DMS114 treated with DMSO at 0.1 percent for 48 hours (cell line): Measurements from ENCODE around the gene CLEC3B.
"Not testable (repeated sequence)": the region's sequence is repeated elsewhere in the genome, so short reads cannot be mapped to it uniquely, and the experiment has no call there.

ENCODE experiments used
- DNase-seq: peaks from one replicate; lab custom pipeline; 2025; ENCODE audit not compliant: unreplicated experiment; lab: John Stamatoyannopoulos, UW

Gene CLEC3B

DNA sequence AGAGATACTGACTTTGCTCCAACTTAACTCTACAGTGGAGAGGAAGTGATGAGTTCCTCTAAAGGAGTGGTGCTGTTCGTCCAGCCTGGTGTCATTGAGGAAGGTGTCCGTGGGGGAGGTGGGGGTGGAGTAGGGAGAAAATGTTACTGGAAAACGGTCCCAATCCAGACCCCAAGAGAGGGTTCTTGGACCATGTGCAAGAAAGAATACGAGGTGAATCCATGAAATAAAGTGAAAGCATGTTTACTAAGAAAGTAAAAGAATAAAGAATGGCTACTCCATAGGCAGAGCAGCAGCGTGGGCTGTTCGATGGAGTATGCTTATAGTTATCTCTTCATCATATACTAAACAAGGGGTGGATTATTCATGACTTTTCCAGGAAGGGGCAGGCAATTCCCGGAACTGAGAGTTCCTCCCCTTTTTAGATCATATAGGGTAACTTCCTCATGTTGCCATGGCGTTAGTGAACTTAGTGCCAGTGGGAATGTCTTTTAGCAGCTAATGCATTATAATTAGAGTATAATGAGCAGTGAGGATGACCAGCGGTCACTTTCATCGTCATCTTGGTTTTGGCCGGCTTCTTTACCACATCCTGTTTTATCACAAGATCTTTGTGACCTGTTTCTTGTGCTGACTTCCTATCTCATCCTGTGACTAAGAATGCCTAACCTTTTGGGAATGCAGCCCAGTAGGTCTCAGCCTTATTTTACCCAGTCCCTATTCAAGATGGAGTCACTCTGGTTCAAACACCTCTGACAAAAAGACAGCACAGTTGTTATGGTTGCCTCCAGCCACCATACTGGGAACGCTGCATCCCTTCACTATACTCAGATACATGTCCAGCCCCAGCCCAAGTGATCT lies 38.6 kb downstream of the CLEC3B start:
- no peak for DNase-seq

DNA sequence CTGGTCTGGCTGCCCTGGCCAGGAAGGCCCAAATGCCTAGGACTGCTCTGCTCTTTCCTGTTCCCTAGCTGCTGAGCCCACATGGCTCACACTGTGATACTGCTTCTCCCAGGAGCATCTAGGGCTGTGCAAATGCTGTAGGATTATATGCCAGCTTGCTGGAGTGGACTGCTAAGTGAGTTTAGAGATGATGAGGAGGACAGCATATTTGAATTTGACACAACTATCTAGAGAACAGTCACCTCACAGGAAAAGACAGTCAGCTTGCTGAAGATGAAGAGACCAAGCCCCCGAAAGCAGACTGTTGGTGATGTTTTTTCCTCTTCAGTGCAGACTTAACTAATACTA lies 39.2 kb downstream of the CLEC3B start:
- no peak for DNase-seq

DNA sequence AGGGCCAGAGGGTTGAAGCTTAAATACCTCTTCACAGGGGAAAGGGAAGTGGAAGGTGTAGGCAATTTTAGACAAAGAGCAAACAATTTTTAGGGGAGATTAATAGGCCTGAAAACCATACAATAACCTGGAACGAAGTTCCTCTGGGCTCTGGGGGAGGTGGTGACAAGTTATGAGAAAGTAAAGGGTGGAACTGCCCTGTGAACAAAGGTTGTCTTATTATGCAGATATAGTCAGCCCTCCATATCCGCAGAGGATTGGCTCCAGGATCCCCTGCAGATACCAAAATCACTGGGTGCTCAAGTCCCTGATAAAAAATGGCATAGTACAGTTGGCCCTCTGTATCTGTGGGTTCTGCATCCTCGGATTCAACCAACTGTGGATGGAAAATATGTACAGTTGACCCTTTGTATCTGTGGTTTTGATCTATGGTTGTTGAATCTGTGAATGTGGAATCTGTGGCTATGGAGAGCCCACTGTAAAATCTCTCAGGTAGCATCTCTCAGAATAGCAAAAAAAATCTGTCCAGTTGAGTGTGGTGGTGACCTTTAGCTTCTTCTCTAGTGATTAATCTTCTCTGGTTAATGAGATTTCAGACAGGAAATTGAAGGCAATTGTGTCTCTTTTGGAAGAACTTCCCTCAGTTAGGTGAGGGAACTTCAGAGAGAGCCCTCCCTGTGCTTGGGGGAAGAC lies 40.2 kb downstream of the CLEC3B start:
- no peak for DNase-seq

DNA sequence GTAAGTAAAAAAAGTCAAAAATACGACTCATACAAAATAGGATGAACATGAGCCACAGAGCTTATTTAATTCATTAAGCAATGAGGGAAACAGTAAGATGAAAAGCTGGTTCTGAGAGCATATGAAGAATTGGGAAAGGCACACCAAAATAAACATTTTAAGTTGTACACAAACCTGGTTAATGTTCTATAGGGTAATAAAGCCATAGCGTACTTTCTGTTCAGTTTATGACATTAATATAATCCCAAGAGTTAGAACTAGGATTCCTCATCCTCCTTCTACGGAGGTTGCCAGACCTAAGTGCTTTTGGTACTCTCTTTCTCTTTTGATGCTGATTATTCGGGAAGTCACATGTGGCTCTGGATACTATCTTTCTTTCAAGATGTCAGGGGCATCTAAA lies 41.4 kb downstream of the CLEC3B start:
- no peak for DNase-seq

DNA sequence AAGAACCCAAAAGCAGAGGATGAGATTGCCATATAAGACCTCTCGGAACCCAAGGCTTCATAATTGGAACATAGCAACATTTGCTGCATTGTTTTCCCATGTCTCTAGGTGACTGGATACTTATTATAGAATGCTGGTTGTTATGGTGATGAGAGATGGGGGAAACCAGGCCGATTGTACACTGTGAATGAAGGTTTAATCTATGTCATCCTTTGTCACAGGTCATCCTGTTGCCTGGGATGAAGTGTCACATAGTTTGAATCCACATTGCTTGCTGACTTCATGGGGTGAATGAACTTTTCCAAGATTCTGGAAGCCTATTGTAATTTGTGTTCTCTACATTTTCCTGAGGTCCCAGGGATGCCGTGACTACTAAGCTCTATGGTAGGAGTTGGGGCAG lies 41.8 kb downstream of the CLEC3B start:
- DNase-seq = no peak

DNA sequence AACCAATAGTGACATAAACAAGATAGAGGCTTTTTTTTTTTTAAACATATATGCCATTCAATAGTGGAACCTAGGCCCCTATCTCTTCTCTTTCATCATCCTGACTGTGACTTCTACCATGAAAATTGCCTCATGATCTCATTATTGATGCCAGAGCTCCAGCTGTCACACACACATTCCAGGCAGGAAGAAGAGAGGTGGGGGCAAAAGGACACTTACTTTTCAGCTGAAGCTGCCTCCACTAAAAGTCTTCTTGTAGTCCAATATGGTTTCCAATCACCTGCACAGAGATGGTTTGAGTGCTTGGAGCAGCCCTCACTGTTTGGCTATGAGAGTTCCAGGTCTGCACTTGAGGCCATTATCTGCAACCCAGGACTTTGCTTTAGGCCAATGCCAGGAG lies 45.0 kb downstream of the CLEC3B start:
- no peak for DNase-seq

DNA sequence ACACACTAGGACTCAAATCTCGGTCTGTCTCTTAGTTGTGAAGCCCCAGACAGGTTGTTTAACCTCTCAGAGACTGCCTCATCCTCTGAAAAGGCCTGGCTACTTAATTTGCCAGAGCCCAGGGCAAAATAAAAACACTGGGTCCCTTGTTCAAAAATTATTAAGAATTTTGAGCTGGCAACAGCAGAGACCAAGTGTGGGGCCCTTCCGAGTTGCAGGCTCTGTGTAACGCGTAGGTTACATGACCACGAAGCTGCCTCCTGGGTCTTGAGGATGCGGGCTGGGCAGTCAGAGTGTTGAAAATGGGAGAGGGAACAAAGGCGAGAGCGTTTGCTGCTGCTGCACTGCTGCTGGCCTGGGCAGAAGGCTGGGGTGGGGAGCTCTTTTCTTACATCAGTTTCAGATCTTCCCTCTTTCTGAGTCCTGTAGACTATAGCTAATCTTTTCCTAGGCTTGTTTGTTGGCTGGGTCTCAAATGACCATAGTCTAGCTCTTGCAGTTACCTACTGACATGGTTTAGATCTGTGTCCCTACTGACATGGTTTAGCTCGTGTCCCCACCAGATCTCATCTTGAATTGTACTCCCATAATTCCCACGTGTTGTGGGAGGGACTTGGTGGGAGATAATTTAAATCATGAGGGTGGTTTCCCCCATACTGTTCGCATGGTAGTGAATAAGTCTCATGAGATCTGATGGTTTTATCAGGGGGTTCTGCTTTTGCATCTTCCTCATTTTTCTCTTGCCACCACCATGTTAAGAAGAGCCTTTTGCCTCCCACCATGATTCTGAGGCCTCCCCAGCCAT lies 49.9 kb downstream of the CLEC3B start:
- DNase-seq = no peak

DNA sequence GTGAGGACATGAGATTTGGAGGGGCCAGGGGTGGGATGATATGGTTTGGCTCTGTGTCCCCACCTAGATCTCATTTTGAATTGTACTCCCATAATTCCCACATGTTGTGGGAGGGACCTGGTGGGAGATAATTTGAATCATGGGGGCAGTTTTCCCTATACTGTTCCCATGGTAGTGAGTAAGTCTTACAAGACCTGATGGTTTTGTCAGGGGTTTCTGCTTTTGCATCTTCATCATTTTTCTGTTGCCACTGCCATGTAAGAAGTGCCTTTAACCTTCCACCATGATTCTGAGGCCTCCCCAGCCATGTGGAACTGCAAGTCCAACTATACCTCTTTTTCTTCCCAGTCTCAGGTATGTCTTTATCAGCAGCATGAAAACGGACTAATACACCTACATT lies 52.2 kb downstream of the CLEC3B start:
- DNase-seq = not testable (repeated sequence)

DNA sequence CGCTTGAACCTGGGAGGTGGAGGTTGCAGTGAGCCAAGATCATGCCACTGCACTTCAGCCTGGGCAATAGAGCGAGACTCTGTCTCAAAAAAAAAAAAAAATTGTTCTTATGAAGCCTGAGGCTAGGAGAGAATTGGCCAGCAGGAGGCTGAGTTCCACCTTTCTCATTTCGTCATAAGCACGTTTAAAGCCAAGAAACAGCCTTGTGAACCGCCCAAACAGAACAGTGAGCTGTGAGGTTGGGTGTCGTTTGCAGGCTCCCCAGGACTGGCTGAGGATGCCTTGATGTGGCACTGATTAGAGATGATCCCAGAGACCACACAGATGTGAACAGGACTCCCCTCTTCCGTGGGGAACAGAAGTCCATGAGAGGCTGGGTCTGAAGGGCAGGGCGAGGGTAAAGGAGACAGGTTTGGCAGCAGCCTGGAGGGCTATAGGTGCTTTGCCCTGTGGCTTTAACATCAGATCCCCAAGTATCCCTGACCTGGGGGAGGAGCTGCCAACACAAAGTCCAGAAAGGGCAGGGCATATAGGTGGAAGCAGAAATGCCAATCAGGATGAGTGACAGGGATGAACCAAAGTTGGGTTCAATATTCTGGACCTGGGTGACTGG lies 52.9 kb downstream of the CLEC3B start:
- no peak for DNase-seq

DNA sequence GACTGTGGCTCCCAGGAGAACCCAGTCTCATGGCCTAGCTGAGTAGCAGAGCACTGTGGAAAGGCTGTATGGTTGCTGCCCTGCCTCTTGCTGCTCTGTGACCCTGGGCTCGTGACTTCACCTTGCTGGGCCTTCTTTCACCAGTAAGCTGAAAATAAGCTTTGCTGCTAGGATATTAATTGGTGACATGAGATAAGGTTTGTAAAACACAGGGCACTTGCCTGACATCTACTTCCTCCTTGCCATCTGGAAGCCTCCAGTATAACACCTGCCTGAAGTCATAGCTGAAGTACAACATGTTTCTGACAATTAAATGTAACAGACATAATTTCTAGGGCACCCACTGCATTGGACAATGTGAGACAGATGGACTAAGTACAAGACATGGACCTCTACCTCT lies 53.6 kb downstream of the CLEC3B start:
- no peak for DNase-seq

DNA sequence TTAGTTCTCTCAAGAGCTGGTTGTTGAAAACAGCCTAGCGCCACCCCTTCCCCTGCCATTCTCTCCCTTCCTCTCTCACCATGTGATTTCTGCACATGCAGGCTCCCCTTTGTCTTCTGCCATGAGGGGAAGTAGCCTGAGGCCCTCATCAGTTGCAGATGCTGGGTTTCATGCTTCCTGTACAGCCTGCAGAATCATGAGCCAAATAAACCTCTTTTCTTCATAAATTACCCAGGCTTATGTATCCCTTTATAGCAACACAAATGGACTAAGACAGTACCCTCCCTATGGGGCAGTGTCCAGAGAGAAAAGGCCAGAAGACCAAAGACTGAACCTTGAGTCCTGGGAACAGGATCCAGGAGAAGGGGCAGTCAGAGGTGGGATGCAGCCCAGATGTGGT lies 54.7 kb downstream of the CLEC3B start:
- DNase-seq = no peak

DNA sequence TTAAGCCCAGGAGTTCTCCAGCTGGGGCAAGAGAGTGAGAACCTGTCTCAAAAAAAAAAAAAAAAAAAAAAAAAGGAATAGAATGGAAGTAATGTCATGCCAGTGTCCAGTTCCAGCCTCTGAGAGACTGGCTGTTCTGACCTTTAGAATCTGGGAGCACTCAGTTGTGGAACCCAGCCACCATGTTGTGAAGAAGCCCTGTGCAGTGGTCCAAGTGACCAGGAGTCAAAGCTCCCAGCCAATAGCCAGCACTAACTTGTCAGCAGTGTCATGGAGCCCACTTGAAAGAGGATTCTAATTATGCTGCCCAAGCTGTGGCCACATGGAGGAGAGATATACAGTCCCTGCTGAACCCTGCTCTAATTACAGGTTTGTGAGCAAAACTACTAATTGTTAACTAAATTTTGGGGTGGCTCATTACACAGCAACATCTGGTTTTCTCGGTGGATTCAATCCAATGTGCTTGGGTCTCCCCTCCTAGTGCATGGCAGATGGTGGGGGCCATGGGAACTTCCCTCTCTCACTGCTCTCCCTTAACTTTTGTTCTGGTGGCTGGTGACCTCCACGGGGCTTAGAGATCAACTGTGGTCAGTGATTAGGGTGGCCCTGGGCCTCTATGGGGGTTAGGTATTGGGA lies 55.5 kb downstream of the CLEC3B start:
- DNase-seq = no peak

DNA sequence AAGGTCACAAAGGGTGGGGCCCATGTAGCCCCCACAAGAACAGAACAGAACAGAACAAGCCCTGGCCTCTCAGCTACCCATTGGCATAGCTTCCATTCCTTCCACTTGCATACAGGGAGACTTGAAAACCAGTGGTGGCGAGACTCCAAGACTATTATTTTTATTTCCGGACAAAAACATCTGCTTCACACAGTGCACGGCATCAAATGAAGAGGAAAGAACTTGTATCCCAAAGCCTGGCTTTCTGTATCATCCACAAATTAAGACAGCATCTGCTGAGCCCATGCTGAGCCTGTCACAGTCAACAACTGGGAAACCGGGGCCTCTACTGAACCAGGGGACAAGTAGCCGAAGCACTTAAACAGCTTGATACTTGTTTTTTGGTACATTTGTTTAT lies 56.0 kb downstream of the CLEC3B start:
- no peak for DNase-seq

DNA sequence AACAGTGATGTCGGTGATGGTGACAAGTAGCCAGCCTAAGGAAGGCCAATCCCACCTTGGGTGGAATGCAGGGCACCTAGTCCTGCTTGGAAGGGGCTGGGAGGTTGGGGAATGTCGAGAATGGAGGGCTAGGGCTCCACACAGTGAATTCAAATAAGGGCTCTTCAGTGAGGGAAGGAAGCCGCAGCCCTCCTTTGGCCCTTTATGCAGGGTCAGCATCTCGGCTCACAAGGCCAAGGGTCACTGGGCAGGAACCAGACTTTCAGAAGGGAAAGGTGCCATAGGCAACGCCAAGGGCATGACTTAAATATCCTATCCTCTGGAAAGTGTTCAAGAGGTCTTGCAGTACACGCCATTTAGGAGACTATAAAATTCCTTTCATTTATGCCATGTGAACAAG lies 56.9 kb downstream of the CLEC3B start:
- no peak for DNase-seq

DNA sequence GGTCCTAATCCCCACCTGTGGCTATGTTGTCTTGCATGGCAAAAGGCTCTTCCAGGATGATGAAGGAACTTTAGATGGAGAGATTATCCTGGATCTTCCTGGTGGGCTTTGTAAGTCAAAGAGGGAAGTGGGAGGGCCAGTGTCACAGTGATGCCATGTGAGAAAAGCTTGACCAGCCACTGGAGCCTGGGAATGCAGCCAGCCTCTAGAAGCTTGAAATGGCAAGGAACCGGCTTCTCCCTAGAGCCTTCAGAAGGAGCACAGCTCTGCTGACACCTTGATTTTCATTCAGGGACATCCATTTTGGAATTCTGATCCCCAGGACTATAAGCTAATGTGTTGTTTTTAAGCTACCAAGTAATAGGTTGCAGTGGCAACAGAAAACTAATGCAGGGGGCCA lies 58.3 kb downstream of the CLEC3B start:
- no peak for DNase-seq

DNA sequence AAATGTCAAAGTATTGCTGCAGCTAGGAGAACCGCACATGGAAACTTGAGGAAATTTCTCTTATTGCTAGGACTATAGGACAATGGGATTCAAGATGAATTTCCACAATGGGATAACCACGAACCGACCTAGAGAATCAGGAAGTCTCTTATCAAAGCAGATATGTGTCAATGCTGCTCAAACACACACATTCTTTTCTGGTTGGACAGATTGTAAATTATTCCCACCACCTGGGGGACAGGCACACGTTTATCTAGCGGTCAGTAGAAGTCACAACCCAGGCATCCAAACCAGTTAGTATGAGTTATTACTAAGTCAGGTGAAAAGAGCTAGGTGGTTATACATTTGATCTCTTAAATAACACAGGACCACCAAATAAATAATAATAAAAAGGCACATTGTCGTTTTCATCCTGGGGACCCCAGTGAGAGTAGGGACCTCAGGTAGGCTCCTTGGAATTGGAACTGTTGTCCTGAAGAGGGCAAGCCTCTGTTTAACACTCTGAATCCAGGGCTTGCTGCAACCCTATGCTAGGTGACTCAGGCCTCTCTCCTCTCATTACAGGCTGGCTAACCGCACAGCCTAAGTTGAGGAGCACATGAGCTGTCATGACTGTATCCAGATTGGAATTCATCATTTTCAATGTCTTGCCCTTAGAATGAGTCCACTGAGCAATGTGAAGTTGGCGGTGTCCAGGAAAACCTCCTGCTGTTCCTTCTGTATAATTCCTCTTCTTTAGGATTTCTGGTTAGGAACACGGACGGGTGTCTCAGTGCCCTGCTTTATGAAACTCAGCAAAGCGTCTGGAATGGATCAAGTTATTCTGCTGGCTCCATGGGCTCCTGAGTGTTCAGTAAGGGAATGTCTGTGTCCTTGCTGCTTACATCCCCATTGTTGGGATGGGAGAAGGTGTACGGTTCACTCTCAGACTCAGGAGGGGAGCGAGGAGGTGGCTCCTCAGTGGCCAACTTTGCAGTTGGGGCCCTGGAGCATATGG lies 59.0 kb downstream of the CLEC3B start:
- no peak for DNase-seq
